ENCODE measurements around the gene PXT1. TPM values are rescaled to one million over a fixed set of nuclear protein-coding genes. Genes with fewer than 3 reads are reported as not detected.

The PXT1 gene
- total RNA-seq, 1 donor from 2014 or later, result not detected

DNA sequence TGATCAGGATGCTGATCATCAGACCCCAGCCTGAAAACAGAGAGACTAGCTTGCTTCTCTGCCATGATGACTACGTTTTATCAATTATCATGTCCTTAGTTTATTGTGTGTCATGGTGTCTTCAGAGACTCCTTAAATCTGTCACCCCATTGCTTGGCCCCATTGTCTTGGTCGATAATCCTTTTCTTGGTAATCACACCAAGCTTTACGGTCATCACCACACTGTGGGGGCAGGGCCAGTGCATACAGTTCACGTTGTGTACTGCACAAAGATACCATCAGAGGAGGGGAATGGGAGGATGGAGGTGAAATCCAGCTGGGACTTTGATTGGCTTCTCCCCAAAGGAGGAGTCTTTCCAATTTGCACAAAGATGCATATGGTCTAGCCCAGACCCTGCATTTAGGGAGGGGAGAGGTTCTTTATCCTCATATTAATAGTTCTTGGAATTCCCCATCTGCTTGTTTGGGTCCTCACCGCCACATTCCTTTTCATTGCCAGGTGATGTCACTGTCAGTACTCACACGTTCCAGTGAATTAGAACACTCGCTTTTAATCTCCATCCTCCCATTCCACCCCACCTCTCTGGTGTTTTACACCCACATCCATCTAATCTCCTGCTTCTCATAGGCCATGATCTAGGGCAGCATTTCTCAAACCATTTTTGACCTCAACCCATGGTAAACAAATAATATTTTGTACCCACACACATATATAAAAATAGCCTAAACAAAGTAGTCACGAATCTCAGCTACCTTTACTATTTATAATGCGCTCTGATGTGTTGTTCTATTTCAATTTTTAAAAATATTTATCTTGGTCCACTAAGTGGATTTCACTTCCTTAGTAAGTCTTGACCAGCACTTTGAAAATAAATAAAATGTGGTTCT is 60.9 kb downstream of the PXT1 start:
- Mint-ChIP-seq H3K27me3 (ENCODE audit: unreplicated experiment) (peaks cover 5% of the 10 kb centered on the region), H3K27ac (ENCODE audit: unreplicated experiment) (no peak overlapping the region), H3K4me1 (ENCODE audit: low read depth, unreplicated experiment) (peaks cover 4% of the 10 kb centered on the region), H3K36me3 (ENCODE audit: unreplicated experiment) (no peaks in the 10 kb centered on the region), H3K4me3 (ENCODE audit: unreplicated experiment) (no peak overlapping the region), H3K9me3 (ENCODE audit: unreplicated experiment) (peaks cover 6% of the 10 kb centered on the region)
- DNase-seq, result no peak
- TF ChIP-seq, protein P1, sequence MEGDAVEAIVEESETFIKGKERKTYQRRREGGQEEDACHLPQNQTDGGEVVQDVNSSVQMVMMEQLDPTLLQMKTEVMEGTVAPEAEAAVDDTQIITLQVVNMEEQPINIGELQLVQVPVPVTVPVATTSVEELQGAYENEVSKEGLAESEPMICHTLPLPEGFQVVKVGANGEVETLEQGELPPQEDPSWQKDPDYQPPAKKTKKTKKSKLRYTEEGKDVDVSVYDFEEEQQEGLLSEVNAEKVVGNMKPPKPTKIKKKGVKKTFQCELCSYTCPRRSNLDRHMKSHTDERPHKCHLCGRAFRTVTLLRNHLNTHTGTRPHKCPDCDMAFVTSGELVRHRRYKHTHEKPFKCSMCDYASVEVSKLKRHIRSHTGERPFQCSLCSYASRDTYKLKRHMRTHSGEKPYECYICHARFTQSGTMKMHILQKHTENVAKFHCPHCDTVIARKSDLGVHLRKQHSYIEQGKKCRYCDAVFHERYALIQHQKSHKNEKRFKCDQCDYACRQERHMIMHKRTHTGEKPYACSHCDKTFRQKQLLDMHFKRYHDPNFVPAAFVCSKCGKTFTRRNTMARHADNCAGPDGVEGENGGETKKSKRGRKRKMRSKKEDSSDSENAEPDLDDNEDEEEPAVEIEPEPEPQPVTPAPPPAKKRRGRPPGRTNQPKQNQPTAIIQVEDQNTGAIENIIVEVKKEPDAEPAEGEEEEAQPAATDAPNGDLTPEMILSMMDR (IDR thresholded peaks at IDR 0.05; ENCODE audit: partially characterized antibody, unreplicated experiment), result no peak

DNA sequence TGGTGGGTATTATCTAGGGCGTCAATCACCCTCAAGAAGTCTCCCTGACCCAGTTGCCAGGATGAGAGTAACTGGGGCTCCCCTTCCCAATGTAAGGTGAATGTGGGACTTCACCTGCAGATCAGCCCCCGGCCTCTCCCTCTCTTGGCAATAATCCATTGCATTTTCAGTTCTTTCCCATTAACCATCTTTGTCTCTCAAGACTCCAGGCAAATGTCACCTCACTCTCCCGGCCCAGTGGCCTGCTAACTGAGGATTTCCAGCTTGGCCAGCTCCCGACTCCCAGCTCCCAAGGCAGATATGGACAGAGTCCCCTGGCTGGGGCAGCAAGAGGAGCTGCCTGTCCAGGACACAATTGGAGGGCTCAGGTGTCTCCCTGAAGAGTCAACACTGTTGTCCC is 62.5 kb downstream of the PXT1 start:
- no peaks in the 10 kb centered on the region for H3K36me3 Mint-ChIP-seq (ENCODE audit: unreplicated experiment)
- TF ChIP-seq, protein P1 (IDR thresholded peaks at IDR 0.05; ENCODE audit: partially characterized antibody, unreplicated experiment), result no peak

DNA sequence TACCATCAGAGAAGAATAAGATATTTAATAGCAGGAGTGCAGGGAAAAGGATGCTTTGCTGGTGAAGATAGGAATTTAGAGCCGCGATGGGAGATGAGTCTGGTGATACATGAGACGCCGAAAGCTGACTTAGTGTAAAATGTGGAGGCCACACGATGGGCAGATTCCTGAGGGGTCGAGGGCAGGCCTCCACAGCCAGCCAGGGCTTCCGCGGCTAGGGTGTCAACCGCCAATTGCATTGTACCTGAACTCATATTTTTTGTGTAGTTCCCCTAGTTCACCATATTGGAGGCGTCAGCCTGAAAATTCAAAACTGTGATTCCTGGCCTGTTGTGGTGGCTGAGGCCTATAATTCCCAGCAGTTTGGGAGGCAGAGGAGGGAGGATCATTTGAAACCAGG is 63.7 kb downstream of the PXT1 start:
- Mint-ChIP-seq H3K27me3 (ENCODE audit: unreplicated experiment) (no peaks in the 10 kb centered on the region), H3K27ac (ENCODE audit: unreplicated experiment) (no peak overlapping the region), H3K4me3 (ENCODE audit: unreplicated experiment) (no peak overlapping the region), H3K9me3 (ENCODE audit: unreplicated experiment) (peaks cover 4% of the 10 kb centered on the region), H3K36me3 (ENCODE audit: unreplicated experiment) (no peaks in the 10 kb centered on the region), H3K4me1 (ENCODE audit: low read depth, unreplicated experiment) (peaks cover 4% of the 10 kb centered on the region)
- TF ChIP-seq, protein P1 (IDR thresholded peaks at IDR 0.05; ENCODE audit: partially characterized antibody, unreplicated experiment), result no peak
- no peak for DNase-seq

More for the DNA sequence above, 62.5 kb downstream of the PXT1 start:
- Mint-ChIP-seq H3K4me1 (ENCODE audit: low read depth, unreplicated experiment) (peaks cover 4% of the 10 kb centered on the region), H3K4me3 (ENCODE audit: unreplicated experiment) (no peak overlapping the region), H3K27me3 (ENCODE audit: unreplicated experiment) (peaks cover 1% of the 10 kb centered on the region), H3K27ac (ENCODE audit: unreplicated experiment) (no peak overlapping the region), H3K9me3 (ENCODE audit: unreplicated experiment) (peaks cover 6% of the 10 kb centered on the region)
- DNase-seq, result no peak

DNA sequence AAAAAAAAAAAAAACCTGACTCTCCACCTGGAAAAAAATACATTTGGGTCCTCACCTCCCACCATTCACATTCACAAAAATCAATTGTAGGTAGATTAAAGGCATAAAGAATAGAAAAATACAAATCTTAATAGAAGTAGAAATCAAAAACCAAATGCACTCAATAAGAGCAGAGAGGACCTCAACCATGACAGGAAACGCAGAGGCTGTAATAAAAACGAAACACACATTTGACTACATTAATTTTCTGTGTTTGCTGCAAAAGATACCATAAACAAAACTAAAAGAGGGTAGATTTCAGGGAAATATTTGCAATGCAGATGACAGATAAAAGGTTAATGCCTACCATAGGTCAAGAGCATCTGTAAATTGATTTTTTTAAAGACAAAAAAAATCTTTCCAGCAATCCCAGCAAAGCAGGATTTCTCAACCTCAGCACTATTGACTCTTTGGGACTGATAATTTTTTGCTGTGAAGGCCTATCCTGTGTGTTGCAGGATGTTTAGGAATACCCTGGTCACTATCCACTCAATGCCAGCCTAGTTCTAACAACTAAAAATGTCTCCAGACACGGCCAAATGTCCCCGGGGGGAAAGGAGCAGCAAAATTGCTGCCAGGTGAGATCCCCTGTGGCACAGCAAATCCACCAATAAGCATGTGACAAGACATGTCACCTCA is 64.3 kb downstream of the PXT1 start:
- Mint-ChIP-seq H3K27ac (ENCODE audit: unreplicated experiment) (no peak overlapping the region), H3K9me3 (ENCODE audit: unreplicated experiment) (peaks cover 4% of the 10 kb centered on the region), H3K27me3 (ENCODE audit: unreplicated experiment) (no peaks in the 10 kb centered on the region), H3K36me3 (ENCODE audit: unreplicated experiment) (no peaks in the 10 kb centered on the region), H3K4me3 (ENCODE audit: unreplicated experiment) (no peak overlapping the region), H3K4me1 (ENCODE audit: low read depth, unreplicated experiment) (peaks cover 4% of the 10 kb centered on the region)
- no peak for DNase-seq
- TF ChIP-seq, protein P1 (IDR thresholded peaks at IDR 0.05; ENCODE audit: partially characterized antibody, unreplicated experiment), result no peak

DNA sequence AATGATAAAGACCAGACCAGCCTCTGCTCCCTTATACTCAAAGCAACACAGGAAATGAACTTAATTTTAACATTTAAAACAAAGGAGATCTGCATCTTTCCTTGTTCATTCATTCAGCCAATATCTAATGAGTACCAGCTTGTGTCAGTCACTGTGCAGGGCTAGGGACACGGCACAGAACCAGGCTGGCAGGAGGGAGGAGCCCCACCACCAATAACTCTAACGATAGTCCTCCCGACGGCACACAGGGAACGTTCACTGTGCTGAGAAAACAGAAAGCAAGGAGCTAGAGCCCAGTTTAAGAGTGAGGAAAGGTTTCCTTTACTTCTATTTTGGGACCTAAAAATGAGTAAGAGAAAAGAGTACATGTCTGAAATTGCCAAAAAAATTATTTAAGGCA is 65.1 kb downstream of the PXT1 start:
- TF ChIP-seq, protein P1 (IDR thresholded peaks at IDR 0.05; ENCODE audit: partially characterized antibody, unreplicated experiment), result no peak
- no peak overlapping the region for H3K27ac Mint-ChIP-seq (ENCODE audit: unreplicated experiment)
- H3K9me3 Mint-ChIP-seq (ENCODE audit: unreplicated experiment), result peaks cover 2% of the 10 kb centered on the region
- H3K27me3 Mint-ChIP-seq (ENCODE audit: unreplicated experiment), result no peaks in the 10 kb centered on the region
- no peak overlapping the region for H3K4me3 Mint-ChIP-seq (ENCODE audit: unreplicated experiment)
- H3K4me1 Mint-ChIP-seq (ENCODE audit: low read depth, unreplicated experiment), result peaks cover 3% of the 10 kb centered on the region
- DNase-seq, result no peak
- H3K36me3 Mint-ChIP-seq (ENCODE audit: unreplicated experiment), result no peaks in the 10 kb centered on the region

Measured in glutamatergic neuron (in vitro differentiated cells).